ENCODE results near the gene PECR.

- TF ChIP-seq, protein P1, sequence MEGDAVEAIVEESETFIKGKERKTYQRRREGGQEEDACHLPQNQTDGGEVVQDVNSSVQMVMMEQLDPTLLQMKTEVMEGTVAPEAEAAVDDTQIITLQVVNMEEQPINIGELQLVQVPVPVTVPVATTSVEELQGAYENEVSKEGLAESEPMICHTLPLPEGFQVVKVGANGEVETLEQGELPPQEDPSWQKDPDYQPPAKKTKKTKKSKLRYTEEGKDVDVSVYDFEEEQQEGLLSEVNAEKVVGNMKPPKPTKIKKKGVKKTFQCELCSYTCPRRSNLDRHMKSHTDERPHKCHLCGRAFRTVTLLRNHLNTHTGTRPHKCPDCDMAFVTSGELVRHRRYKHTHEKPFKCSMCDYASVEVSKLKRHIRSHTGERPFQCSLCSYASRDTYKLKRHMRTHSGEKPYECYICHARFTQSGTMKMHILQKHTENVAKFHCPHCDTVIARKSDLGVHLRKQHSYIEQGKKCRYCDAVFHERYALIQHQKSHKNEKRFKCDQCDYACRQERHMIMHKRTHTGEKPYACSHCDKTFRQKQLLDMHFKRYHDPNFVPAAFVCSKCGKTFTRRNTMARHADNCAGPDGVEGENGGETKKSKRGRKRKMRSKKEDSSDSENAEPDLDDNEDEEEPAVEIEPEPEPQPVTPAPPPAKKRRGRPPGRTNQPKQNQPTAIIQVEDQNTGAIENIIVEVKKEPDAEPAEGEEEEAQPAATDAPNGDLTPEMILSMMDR (IDR thresholded peaks at IDR 0.05; ENCODE audit: low read depth, low read length) = no peak
- TF ChIP-seq EZH2phosphoT487 (IDR thresholded peaks at IDR 0.05; ENCODE audit: low read depth) = no peak
Observed at GRCh38 chr2:216016581-216016980, 65.0 kb downstream of the PECR start.

Measured in OCI-LY3 (cell line).